ENCODE measurements around the gene TEP1. TPM values are rescaled to one million over a fixed set of nuclear protein-coding genes. Genes with fewer than 3 reads are reported as not detected.

The TEP1 gene
- total RNA-seq, 1 donor from 2014 or later = 28.4 TPM

DNA sequence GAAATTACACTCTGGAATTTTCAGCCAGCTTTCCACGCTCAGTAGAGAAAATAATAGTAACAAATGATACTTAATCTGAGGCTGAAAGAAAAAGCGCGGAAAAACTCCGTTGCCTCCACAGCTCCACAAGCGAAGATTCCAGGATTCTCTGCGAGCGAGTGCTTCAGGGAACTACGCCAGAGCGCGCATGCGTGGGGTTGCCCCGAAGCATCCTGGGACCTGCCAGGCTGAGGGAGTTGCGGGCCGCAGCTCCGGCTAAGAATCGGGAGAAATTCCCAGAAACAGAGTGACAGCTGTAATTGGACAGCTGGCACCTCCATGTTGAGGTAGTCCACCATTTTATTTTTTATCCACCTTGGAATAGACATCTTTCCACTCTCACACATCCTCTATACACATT is 95.6 kb downstream of the TEP1 start:
- H3K27me3 ChIP-seq (ENCODE audit: insufficient read depth, low read length) = no peaks in the 10 kb centered on the region

More for the DNA sequence above, 95.6 kb downstream of the TEP1 start:
- Histone ChIP-seq H2AFZ (ENCODE audit: low read depth, low read length) (no peak overlapping the region), H3K9me3 (ENCODE audit: insufficient read depth, low read depth, low read length) (no peaks in the 10 kb centered on the region), H3K4me1 (ENCODE audit: insufficient read depth, low read length) (no peaks in the 10 kb centered on the region), H3K36me3 (ENCODE audit: insufficient read depth, low read length) (peaks cover 51% of the 10 kb centered on the region), H3K4me2 (ENCODE audit: low read length) (no peak overlapping the region), H3K79me2 (ENCODE audit: insufficient read depth, low read length) (peaks cover 25% of the 10 kb centered on the region), H3K4me3 (ENCODE audit: insufficient read depth, low read depth, low read length) (no peak overlapping the region), H4K20me1 (ENCODE audit: insufficient read depth, low read length) (peaks cover 24% of the 10 kb centered on the region), H3K27ac (ENCODE audit: low read depth, low read length) (no peak overlapping the region), H3K9ac (ENCODE audit: low read length) (no peak overlapping the region)
- Mint-ChIP-seq H3K36me3 (ENCODE audit: low read depth, unreplicated experiment) (peaks cover 9% of the 10 kb centered on the region), H3K9me3 (ENCODE audit: unreplicated experiment) (no peaks in the 10 kb centered on the region), H3K4me1 (ENCODE audit: low read depth, unreplicated experiment) (no peaks in the 10 kb centered on the region), H3K27me3 (ENCODE audit: low read depth, unreplicated experiment) (no peaks in the 10 kb centered on the region), H3K4me3 (ENCODE audit: unreplicated experiment) (no peak overlapping the region), H3K27ac (ENCODE audit: unreplicated experiment) (no peak overlapping the region)
- no peak for FAIRE-seq
- TF ChIP-seq EZH2 (IDR thresholded peaks at IDR 0.05; ENCODE audit: insufficient read depth, low read length) = no peak
- TF ChIP-seq, protein P1, sequence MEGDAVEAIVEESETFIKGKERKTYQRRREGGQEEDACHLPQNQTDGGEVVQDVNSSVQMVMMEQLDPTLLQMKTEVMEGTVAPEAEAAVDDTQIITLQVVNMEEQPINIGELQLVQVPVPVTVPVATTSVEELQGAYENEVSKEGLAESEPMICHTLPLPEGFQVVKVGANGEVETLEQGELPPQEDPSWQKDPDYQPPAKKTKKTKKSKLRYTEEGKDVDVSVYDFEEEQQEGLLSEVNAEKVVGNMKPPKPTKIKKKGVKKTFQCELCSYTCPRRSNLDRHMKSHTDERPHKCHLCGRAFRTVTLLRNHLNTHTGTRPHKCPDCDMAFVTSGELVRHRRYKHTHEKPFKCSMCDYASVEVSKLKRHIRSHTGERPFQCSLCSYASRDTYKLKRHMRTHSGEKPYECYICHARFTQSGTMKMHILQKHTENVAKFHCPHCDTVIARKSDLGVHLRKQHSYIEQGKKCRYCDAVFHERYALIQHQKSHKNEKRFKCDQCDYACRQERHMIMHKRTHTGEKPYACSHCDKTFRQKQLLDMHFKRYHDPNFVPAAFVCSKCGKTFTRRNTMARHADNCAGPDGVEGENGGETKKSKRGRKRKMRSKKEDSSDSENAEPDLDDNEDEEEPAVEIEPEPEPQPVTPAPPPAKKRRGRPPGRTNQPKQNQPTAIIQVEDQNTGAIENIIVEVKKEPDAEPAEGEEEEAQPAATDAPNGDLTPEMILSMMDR (IDR thresholded peaks at IDR 0.05; ENCODE audit: insufficient read depth, low read depth, low read length) = no peak
- no peak for DNase-seq (ENCODE audit: low read depth)

Other genes with a start within 250 kb of the TEP1 start
- gene OR11G2, start 222.6 kb downstream of the TEP1 start, total RNA-seq = not detected in 2 replicates
- not detected in 2 replicates for gene OR11H6, start 189.8 kb downstream of the TEP1 start, total RNA-seq
- gene OR11H7, start 184.5 kb downstream of the TEP1 start, total RNA-seq = not detected in 2 replicates
- not detected in 2 replicates for gene OR11H4, start 174.2 kb downstream of the TEP1 start, total RNA-seq
- 25.4 and 26.1 TPM in 2 replicates for gene TTC5, start 107.5 kb downstream of the TEP1 start, total RNA-seq
- gene CCNB1IP1, start 80.2 kb downstream of the TEP1 start, total RNA-seq = 78.5 and 89.1 TPM in 2 replicates
- gene PARP2, start 69.9 kb downstream of the TEP1 start, total RNA-seq = 20.9 and 21.5 TPM in 2 replicates
- gene KLHL33, start 22.7 kb upstream of the TEP1 start, total RNA-seq = 0.07 TPM in 1 of 2 replicates, not detected in the other
- 18.3 and 23.0 TPM in 2 replicates for gene OSGEP, start 41.3 kb upstream of the TEP1 start, total RNA-seq
- 142 and 148 TPM in 2 replicates for gene APEX1, start 41.7 kb upstream of the TEP1 start, total RNA-seq
- gene PIP4P1, start 47.9 kb upstream of the TEP1 start, total RNA-seq = 19.5 and 19.8 TPM in 2 replicates
- gene PNP, start 55.9 kb upstream of the TEP1 start, total RNA-seq = 45.5 and 56.8 TPM in 2 replicates
- gene RNASE10, start 92.0 kb upstream of the TEP1 start, total RNA-seq = 0.34 and 0.43 TPM in 2 replicates
- gene RNASE9, start 147.5 kb upstream of the TEP1 start, total RNA-seq = not detected in 2 replicates
- gene RNASE11, start 174.5 kb upstream of the TEP1 start, total RNA-seq = not detected in 2 replicates
- not detected in 2 replicates for gene RNASE12, start 177.9 kb upstream of the TEP1 start, total RNA-seq
- gene OR6S1, start 228.2 kb upstream of the TEP1 start, total RNA-seq = not detected in 2 replicates